SW 1271 (cell line): Measurements from ENCODE around the gene EDA.

Experiments
- DNase-seq, 2 experiments: peaks; one replicate each; lab custom pipeline; 2025; lab: John Stamatoyannopoulos, UW

Gene EDA

DNA sequence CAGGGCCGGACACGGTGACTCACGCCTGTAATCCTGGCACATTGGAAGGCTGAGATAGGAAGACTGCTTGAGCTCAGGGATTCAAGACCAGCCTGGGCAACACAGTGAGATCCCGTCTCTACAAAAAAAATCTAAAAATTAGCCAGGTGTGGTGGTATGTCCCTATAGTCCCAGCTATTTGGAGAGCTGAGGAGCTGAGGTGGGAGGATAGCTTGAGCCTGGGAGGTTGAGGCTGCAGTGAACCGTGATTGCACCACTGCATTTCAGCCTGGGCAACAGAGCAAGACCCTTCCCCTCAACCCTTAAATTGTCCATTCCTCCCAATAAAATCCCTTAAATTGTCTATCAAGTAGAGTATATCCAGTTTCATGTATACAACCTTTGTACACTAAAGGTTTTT lies 463.4 kb downstream of the EDA start:
- no peak for DNase-seq

DNA sequence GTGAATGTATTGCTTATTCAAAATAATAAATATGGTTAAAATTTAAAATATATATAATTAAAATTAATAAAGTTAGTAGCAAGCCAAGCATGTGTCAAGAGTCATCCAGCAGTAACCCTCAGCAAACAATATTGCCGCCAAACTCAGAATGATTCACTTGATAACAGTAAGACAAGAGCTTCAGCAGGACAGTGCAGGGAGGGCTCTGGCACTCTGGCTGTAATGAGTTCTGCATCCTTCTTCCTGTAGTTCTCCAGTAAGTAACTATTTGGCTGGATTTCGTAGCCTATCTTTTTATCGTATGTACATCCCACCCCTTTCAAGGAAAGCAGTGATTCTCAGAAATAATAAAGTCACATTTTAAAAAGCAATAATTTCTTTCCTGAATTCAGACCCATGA lies 464.0 kb downstream of the EDA start:
- DNase-seq = no peak

DNA sequence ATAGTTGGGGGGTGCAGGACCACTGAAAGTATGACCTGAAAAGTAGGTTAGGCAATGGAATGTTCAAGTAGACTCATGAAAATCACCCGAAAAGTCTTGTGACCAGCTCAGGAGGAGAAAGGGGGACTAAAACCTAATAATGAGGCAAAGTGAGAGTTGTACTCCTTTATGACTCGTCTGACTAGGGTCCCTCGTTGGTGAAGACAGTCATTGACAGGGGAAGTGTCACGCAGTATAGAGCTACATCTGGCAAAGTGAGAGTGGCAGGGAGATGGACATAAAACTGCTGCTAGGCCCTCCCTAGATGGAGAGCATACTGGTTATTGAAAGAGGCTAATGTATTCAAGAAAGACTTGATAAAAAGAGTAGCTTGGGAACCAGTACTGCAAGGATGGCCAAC lies 466.8 kb downstream of the EDA start:
- DNase-seq = no peak

DNA sequence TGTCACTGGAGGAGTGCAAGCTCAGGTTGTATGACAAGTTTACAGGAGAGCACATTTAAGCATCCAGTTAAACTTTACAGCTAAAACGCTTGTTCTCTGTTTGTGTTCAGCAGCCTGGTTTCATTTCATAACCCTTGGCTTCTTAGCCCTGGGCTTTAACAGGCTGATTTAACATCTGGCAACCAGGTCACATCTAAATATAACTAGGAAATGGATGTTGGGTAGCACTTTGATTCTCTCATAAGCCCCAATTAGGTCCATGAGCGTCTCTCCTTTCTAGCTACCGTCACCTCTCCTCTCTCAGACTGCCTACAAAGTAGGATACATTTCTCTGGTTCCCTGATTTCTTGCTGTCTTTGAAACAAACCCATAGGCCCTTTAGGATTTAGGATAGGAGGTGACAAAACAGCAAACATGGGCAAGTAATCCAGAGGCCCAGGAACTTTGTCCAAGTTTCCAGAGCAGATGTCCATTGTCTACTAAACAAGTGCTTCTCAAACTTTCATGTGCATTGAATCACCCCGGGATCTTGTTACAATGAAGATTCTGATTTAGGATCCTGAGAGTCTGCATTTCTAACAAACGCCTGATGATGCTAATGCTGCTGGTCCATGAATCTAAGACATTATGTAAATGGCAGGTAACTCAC lies 468.8 kb downstream of the EDA start:
- DNase-seq = no peak

DNA sequence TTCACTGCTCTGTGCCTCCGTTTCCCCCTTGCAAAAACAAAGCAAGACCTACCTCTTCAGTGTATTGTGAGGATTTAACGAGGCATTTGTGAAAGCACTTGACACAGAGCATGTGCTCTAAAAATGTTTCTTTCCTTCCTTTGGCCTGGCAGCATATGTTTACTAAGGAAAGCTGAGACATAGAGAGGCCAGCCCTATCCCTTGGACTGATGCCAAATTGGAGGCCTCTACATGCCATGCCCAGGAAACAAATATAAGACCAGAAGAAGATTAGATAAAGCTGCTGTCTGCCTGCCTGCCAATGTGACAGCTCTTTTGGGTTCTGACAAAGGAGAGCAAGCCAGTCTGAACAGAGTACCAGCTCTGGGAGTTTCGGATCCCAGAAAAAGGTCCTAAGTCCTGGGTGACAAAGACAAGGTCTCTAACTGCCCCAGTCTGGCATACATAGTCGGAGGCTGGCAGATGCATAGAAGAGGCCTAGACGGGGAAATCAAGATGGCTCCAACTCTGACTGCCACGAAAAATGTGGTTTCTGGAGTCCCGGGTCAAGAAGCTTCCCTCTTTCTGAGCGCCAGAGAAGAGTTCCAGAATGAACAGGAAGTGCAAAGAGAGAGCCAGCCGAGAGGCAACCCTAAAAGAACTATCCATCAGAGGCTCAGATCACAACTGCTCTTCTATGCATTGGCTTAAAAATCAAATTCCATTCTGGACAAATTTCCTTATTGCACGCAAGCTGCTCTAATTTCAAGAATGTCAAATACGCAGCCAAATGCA lies 472.1 kb downstream of the EDA start:
- DNase-seq = no peak

DNA sequence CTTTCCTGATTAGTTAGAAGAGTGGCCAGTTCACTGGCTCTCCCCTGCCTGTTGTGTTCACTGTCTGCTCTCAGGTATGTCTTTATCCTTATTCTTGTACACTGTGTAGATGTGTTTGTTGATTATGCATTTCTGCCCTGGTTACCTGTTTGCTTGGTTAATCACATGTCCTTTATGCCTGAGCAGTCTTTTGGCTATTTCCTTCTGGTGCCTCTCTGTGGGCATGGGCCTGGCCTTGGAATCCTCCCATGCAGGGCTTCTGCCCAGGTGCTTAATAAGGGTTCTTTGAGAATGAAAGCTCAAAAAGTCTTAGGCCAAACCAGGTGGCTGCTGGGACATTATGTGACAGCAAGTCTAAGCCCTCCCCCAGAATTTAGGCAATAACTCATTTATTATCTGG lies 472.8 kb downstream of the EDA start:
- no peak for DNase-seq
